ENCODE results near the gene ABCC5. TPM values are rescaled to one million over a fixed set of nuclear protein-coding genes. Genes with fewer than 3 reads are reported as not detected.

Gene ABCC5
- total and polyA plus RNA-seq, 2 of the 8 experiments (the other 6 are each of a cell fraction or from before 2014, with no cell fraction given): 25.3 to 40.8 TPM

DNA sequence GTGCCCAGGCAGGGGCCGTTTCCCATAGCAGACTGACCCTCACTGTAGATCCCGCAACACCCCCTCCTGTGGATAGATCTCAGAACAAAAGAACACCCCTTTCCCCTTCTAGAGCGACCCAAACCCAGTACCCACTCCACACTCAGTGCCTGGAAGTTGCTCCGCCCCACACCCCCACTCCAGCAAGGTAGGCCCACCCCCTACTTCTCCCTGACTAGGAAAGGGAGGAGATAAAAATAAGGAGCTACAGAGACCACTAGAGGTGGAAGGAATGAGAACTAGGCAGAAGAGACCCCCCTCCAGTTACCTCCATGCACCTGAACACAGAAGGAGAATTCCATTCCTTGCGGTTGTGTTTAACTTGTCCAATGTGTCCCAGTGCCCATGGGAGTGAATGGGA is 102.8 kb downstream of the ABCC5 start (continued):
- TF ChIP-seq, protein P1, sequence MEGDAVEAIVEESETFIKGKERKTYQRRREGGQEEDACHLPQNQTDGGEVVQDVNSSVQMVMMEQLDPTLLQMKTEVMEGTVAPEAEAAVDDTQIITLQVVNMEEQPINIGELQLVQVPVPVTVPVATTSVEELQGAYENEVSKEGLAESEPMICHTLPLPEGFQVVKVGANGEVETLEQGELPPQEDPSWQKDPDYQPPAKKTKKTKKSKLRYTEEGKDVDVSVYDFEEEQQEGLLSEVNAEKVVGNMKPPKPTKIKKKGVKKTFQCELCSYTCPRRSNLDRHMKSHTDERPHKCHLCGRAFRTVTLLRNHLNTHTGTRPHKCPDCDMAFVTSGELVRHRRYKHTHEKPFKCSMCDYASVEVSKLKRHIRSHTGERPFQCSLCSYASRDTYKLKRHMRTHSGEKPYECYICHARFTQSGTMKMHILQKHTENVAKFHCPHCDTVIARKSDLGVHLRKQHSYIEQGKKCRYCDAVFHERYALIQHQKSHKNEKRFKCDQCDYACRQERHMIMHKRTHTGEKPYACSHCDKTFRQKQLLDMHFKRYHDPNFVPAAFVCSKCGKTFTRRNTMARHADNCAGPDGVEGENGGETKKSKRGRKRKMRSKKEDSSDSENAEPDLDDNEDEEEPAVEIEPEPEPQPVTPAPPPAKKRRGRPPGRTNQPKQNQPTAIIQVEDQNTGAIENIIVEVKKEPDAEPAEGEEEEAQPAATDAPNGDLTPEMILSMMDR (IDR thresholded peaks at IDR 0.05; ENCODE audit: control extremely low read depth in 1 of 3, insufficient read depth in 1 of 3, low read depth in 1 of 3, low read length in 3 of 3): no peak
- TF ChIP-seq SP2 (IDR thresholded peaks at IDR 0.05; ENCODE audit: low read length) (no peak), TAF7 (optimal IDR thresholded peaks at IDR 0.05; ENCODE audit: borderline replicate concordance, low read depth, low read length) (no peak), POLR2A (IDR thresholded peaks at IDR 0.05; ENCODE audit: control extremely low read depth in 1 of 2, low read depth in 2 of 2, low read length in 2 of 2) (no peak), YY1 (IDR thresholded peaks at IDR 0.05; ENCODE audit: low read depth, low read length) (no peak), HDAC2 (IDR thresholded peaks at IDR 0.05; ENCODE audit: borderline replicate concordance in 1 of 2, low read depth in 2 of 2, low read length in 2 of 2) (no peak), BCL11A (IDR thresholded peaks at IDR 0.05; ENCODE audit: low read depth in 2 of 2, low read length in 2 of 2) (no peak), GTF2F1 (IDR thresholded peaks at IDR 0.05; ENCODE audit: borderline replicate concordance, low read depth, low read length) (no peak), POU5F1 (IDR thresholded peaks at IDR 0.05; ENCODE audit: low read depth, low read length) (no peak)

Data from H1 (cell line).